ENCODE measurements around the gene TPSD1.

- TF ChIP-seq CTCF (IDR thresholded peaks at IDR 0.05; ENCODE audit: poor library complexity) (no peak), EZH2 (IDR thresholded peaks at IDR 0.05; ENCODE audit: borderline replicate concordance) (no peak), EZH2phosphoT487 (IDR thresholded peaks at IDR 0.05; ENCODE audit: low read depth, severe bottlenecking, unreplicated experiment) (no peak)
These were observed 30.8 kb upstream of the TPSD1 start, which contains the start of gene TPSG1 for GRCh38 chr16:1225051-1225451.
